HepG2 (cell line): ENCODE results near the gene ZNFX1. TPM values are rescaled to one million over a fixed set of nuclear protein-coding genes. Genes with fewer than 3 reads are reported as not detected.
"Not testable (repeated sequence)": the region's sequence is repeated elsewhere in the genome, so short reads cannot be mapped to it uniquely, and the experiment has no call there.

Experiments used
- ATAC-seq: fragments of 200-7000 bp; cut with Tn5 transposase; 3 replicates; pipeline ENCODE4 v1.9.1; 2020; ENCODE audit warnings: mild to moderate bottlenecking, moderate library complexity
- BruUV-seq: library from RNA; stranded (reverse); fragments of 400-500 nt; replicated peaks from 2 replicates; lab custom pipeline; 2021; lab: Mats Ljungman, UMichigan
- CTCF ChIA-PET: fragments of 300-600 bp; formaldehyde crosslinking; extraction: SDS; loops from one replicate; lab custom pipeline; 2021; ENCODE audit warnings: low total read pairs, inconsistent platforms, low intra/inter-chr PET ratio; lab: Yijun Ruan, JAX
- POLR2A ChIA-PET: fragments of 350-600 bp; sonication (Branson Sonifier 250); formaldehyde crosslinking; loops from one replicate; lab custom pipeline; 2020; ENCODE audit warnings: antibody characterized with exemption, inconsistent platforms; lab: Yijun Ruan, JAX
- DNase-seq: peaks from one replicate; pipeline ENCODE4 v3.0.0-alpha.2; 2015; ENCODE audit warnings: low spot score
- FAIRE-seq: peaks from 3 replicates; lab custom pipeline; 2011; peaks lifted over from hg19 to GRCh38; lab: Jason Lieb, UNC
- H2AFZ ChIP-seq: one replicate; pipeline ENCODE4 v1.6.1; 2011; ENCODE audit warnings: low read length, inconsistent platforms
- H3K27ac ChIP-seq: fragments of 300-600 bp; 3 replicates; pipeline ENCODE4 v1.8.0; 2011; ENCODE audit warnings: mixed run types, mild to moderate bottlenecking, mixed read lengths, low read length, inconsistent platforms; ENCODE audit not compliant: insufficient read depth; ENCODE audit errors: extremely low read length
- H3K27me3 ChIP-seq, 2 experiments: fragments of 200-600 bp in 1 of 2; 2 replicates in 1 of 2; 3 replicates in 1 of 2; pipeline versions ENCODE4 v1.6.0 to v1.8.0; 2011; ENCODE audit warnings: low read length in 2 of 2, mild to moderate bottlenecking in 2 of 2, moderate library complexity in 2 of 2, inconsistent platforms in 1 of 2; ENCODE audit not compliant: insufficient read depth in 2 of 2, control insufficient read depth in 1 of 2
- H3K36me3 ChIP-seq, 2 experiments: fragments of 200-600 bp in 1 of 2; replicated peaks in 1 of 2; 2 replicates in 1 of 2; 3 replicates in 1 of 2; pipeline versions ENCODE4 v1.5.1 to v1.8.0; 2011; ENCODE audit warnings: low read length in 2 of 2, inconsistent platforms in 1 of 2; ENCODE audit not compliant: insufficient read depth in 2 of 2, control insufficient read depth in 1 of 2
- H3K4me1 ChIP-seq: 2 replicates; pipeline ENCODE4 v1.5.1; 2012; ENCODE audit warnings: low read length, inconsistent platforms; ENCODE audit not compliant: insufficient read depth
- H3K4me2 ChIP-seq: 2 replicates; pipeline ENCODE4 v1.6.0; 2011; ENCODE audit warnings: low read depth, low read length, inconsistent platforms
- H3K4me3 ChIP-seq, 3 experiments: fragments of 200-600 bp in 1 of 3; sonication (generic), shearing (Covaris generic) in 1 of 3; replicated peaks in 1 of 3; 2 replicates each; pipeline ENCODE4 v1.5.1; 2011 to 2016; ENCODE audit warnings: low read length in 3 of 3, inconsistent platforms in 2 of 3, low read depth in 2 of 3, mild to moderate bottlenecking in 2 of 3, control low read depth in 1 of 3, mixed read lengths in 1 of 3; ENCODE audit not compliant: insufficient read depth in 1 of 3
- H3K79me2 ChIP-seq: one replicate; pipeline ENCODE4 v1.6.1; 2011; ENCODE audit warnings: low read length, inconsistent platforms; ENCODE audit not compliant: insufficient read depth
- H3K9ac ChIP-seq: 2 replicates; pipeline ENCODE4 v1.6.0; 2011; ENCODE audit warnings: mild to moderate bottlenecking, low read depth, low read length, inconsistent platforms; ENCODE audit not compliant: insufficient read depth
- H3K9me3 ChIP-seq: 2 replicates; pipeline ENCODE4 v1.5.1; 2012; ENCODE audit warnings: mild to moderate bottlenecking, low read length
- H4K20me1 ChIP-seq: 2 replicates; pipeline ENCODE4 v1.6.0; 2011; ENCODE audit warnings: inconsistent platforms, mild to moderate bottlenecking, low read length, moderate library complexity; ENCODE audit not compliant: insufficient read depth
- CEBPB ChIP-seq: IDR thresholded peaks from 2 replicates; pipeline ENCODE4 v1.6.1; 2011; ENCODE audit warnings: low read depth, low read length, improper control_type of control experiment, borderline replicate concordance
- HDAC1 ChIP-seq: sonication (generic); formaldehyde crosslinking; IDR thresholded peaks from 2 replicates; pipeline ENCODE4 v1.5.1; 2020; ENCODE audit warnings: mild to moderate bottlenecking, missing genetic modification reagents
- ISX ChIP-seq: sonication (generic); formaldehyde crosslinking; conservative IDR thresholded peaks from 2 replicates; pipeline ENCODE4 v1.5.0; 2020; ENCODE audit warnings: missing genetic modification reagents
- KLF13 ChIP-seq: sonication (generic); formaldehyde crosslinking; IDR thresholded peaks from 2 replicates; pipeline ENCODE4 v1.4.0; 2020; ENCODE audit warnings: mild to moderate bottlenecking, missing genetic modification reagents
- NR3C1 ChIP-seq: sonication (generic); formaldehyde crosslinking; IDR thresholded peaks from 2 replicates; pipeline ENCODE4 v1.4.0; 2020; ENCODE audit warnings: missing genetic modification reagents
- PITX1 ChIP-seq: sonication (generic); formaldehyde crosslinking; IDR thresholded peaks from 2 replicates; pipeline ENCODE4 v1.5.1; 2020; ENCODE audit warnings: mild to moderate bottlenecking, missing genetic modification reagents
- RFX1 ChIP-seq: fragments of 450-650 bp; IDR thresholded peaks from 2 replicates; pipeline ENCODE4 v1.6.1; 2017
- WGBS: methylation state at CpG from one replicate; pipeline ENCODE4 v1.1.6; 2017; ENCODE audit warnings: low lambda C conversion rate; 5-methylcytosine and 5-hydroxymethylcytosine counted together
- in situ Hi-C: cut with HindIII; loops from 2 replicates; pipeline ENCODE4 v1.10.0; 2017; ENCODE audit warnings: low pct_unique_long_range_greater_than_20kb; ENCODE audit not compliant: extremely low pct_ligation_motif_present
- intact Hi-C: fragments of 100-400 bp; cut with micrococcal nuclease; formaldehyde crosslinking; loops from one replicate; pipeline ENCODE4 v1.10.0; 2022; ENCODE audit not compliant: unreplicated experiment
- polyA plus RNA-seq, 8 experiments: library from polyadenylated mRNA; depleted of rRNA in 3 of 8; stranded (reverse) in 7 of 8; unstranded in 1 of 8; fragments of >200 nt; fragmentation: Illumina TruSeq in 4 of 8; extraction: Trizol in 4 of 8; gene quantifications; 2 replicates each; pipeline versions ENCODE4 v1.2.1 to v1.2.3, GENCODE V29; 2011 to 2016; ENCODE audit warnings: low read depth in 4 of 8, missing spikeins in 1 of 8, mixed read lengths in 1 of 8; ENCODE audit not compliant: insufficient read depth in 1 of 8
- total RNA-seq, 5 experiments: library from RNA; depleted of rRNA; stranded (reverse); fragments of >200 nt; fragmentation: Illumina TruSeq; extraction: Trizol; gene quantifications; 2 replicates each; pipeline ENCODE4 v1.2.3, GENCODE V29; 2016; ENCODE audit warnings: low read depth in 1 of 5

ZNFX1 gene
- total and polyA plus RNA-seq, 2 of the 13 experiments (the other 11 are each of a cell fraction or from before 2014, with no cell fraction given): 2.9 to 11.1 TPM

GRCh38 chr20:49297605-49298530, 20.0 kb upstream of the ZNFX1 start:
- Histone ChIP-seq H3K27me3 (no peaks in the 10 kb centered on the region; a peak in 1 of 5 replicates), H3K9ac (no peak overlapping the region), H3K79me2 (no peaks in the 10 kb centered on the region), H3K36me3 (no peaks in the 10 kb centered on the region)
- FAIRE-seq (no peak), ATAC-seq (no peak), DNase-seq (no peak)
- 93% methylated on average over 6 of the region's 6 CpGs for WGBS
- intact Hi-C loops: no loop called here
- TF ChIP-seq HDAC1 (no peak), ISX (CRISPR knock-in tag) (no peak), KLF13 (CRISPR knock-in tag) (no peak), NR3C1 (CRISPR knock-in tag) (no peak), PITX1 (CRISPR knock-in tag) (no peak), RFX1 (peak; percentile 5; the same call in 1 of the 2 replicates)
- TF ChIP-seq, all 625 proteins: peak for 1
- BruUV-seq: no TSS peak
- Histone ChIP-seq H4K20me1 (no peaks in the 10 kb centered on the region), H3K4me1 (no peaks in the 10 kb centered on the region), H3K4me3 (no peak overlapping the region), H2AFZ (no peak overlapping the region), H3K27ac (no peak overlapping the region), H3K9me3 (no peaks in the 10 kb centered on the region), H3K4me2 (no peak overlapping the region)
- ChIA-PET POLR2A (interaction anchor here (0.7 to 0.8 kb wide), 2 partner anchors 11 to 21 kb away, joined by 3 read pairs; no protein-coding TSS in a partner anchor), CTCF (no interaction called here)
- in situ Hi-C loops: no loop called here

DNA sequence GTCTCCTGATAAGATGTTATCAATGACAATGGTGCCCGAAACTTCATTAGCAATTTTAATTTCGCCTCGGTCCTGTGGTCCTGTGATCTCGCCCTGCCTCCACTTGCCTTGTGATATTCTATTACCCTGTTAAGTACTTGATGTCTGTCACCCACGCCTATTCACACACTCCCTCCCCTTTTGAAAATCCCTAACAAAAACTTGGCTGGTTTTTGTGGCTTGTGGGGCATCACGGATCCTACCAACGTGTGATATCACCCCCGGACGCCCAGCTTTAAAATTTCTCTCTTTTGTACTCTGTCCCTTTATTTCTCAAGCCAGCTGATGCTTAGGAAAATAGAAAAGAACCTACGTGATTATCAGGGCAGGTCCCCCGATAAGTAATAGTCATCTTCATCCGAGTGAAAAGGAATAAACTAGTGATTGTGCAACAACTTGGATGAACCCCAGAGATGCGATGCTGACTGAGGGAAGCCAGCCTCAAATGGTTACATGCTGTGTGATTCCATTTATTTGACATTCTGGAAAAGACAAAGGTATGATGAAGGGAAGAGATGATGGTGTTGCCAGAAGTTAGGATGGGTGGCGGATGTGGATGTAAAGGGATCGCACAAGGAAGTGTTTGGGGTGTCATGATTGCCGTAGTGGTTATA, 16.3 kb upstream of the ZNFX1 start:
- H3K27ac ChIP-seq, H3K9ac ChIP-seq, H3K9me3 ChIP-seq, H3K79me2 ChIP-seq, ATAC-seq, intact Hi-C loops, BruUV-seq, in situ Hi-C loops, CTCF ChIA-PET, H3K4me2 ChIP-seq, H2AFZ ChIP-seq, DNase-seq: not testable (repeated sequence)
- peaks cover 19% of the 10 kb centered on the region for H4K20me1 ChIP-seq
- peaks cover 12 to 20% of the 10 kb centered on the region in 2 experiments for H3K36me3 ChIP-seq
- 94% methylated on average over 16 of the region's 16 CpGs for WGBS
- peak; percentile 84 for TF ChIP-seq CEBPB
- TF ChIP-seq, all 625 proteins: peak for 1; not testable (repeated sequence) for 624
- H3K27me3 ChIP-seq, H3K4me3 ChIP-seq, H3K4me1 ChIP-seq, POLR2A ChIA-PET, FAIRE-seq: not testable (repeated sequence)
